Parathyroid adenoma (tissue), 2 donors: ENCODE measurements around the gene FBXW8.

Source experiments
- H2AFZ ChIP-seq: fragments of 300-600 bp; sonication (generic); one replicate; pipeline ENCODE4 v1.7.0; 2017; ENCODE audit warnings: antibody characterized with exemption, mild to moderate bottlenecking
- H3K27ac ChIP-seq: fragments of 300-600 bp; sonication (generic); one replicate; pipeline ENCODE4 v1.7.0; 2017
- H3K27me3 ChIP-seq: fragments of 300-600 bp; sonication (generic); one replicate; pipeline ENCODE4 v1.7.0; 2017; ENCODE audit warnings: low read length; ENCODE audit not compliant: control insufficient read depth, insufficient read depth
- H3K36me3 ChIP-seq: fragments of 300-600 bp; sonication (generic); one replicate; pipeline ENCODE4 v1.7.0; 2017; ENCODE audit warnings: low read length; ENCODE audit not compliant: control insufficient read depth, insufficient read depth
- H3K4me1 ChIP-seq: fragments of 300-600 bp; sonication (generic); one replicate; pipeline ENCODE4 v1.7.0; 2017; ENCODE audit warnings: control low read depth
- H3K4me2 ChIP-seq: fragments of 300-600 bp; sonication (generic); one replicate; pipeline ENCODE4 v1.7.0; 2017; ENCODE audit warnings: low read length
- H3K4me3 ChIP-seq: fragments of 300-600 bp; sonication (generic); one replicate; pipeline ENCODE4 v1.7.0; 2017; ENCODE audit warnings: low read depth, low read length
- H3K79me2 ChIP-seq: fragments of 300-600 bp; sonication (generic); one replicate; pipeline ENCODE4 v1.7.0; 2017; ENCODE audit warnings: control low read depth
- H3K9ac ChIP-seq: fragments of 300-600 bp; sonication (generic); one replicate; pipeline ENCODE4 v1.7.0; 2017; ENCODE audit warnings: mild to moderate bottlenecking
- H3K9me3 ChIP-seq: fragments of 300-600 bp; sonication (generic); one replicate; pipeline ENCODE4 v1.7.0; 2017; ENCODE audit warnings: low read length; ENCODE audit not compliant: control insufficient read depth
- TF ChIP-seq, protein P1 (sequence below): fragments of 300-600 bp; sonication (generic); IDR thresholded peaks from one replicate; pipeline ENCODE4 v1.7.0; 2017; ENCODE audit warnings: antibody characterized with exemption, mild to moderate bottlenecking
- donor health status: primary hyperparathyroidism.

FBXW8 gene

DNA sequence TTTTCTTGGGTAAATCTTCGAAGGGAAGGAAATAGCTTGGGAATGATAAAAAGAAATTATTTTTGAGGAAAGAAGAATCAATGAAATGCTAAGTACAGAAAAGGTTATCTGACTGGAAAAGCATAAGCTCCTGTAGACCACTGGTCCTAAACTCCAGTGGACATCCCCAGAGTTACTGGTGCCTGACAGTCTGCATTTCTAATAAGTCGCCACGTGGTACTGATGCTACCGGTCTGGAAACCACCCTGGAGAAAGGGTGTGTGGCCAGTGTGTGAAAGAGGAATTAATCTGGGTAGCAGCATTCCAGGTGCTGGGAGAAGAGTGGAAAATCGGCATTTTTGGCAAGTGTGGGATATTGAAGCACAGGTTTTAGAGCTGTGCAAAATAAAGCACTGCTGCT is 73.3 kb downstream of the FBXW8 start:
- Histone ChIP-seq H3K4me1 (no peaks in the 10 kb centered on the region), H3K4me3 (no peak overlapping the region), H3K9me3 (no peaks in the 10 kb centered on the region), H3K27ac (no peak overlapping the region), H3K9ac (no peak overlapping the region), H3K27me3 (no peaks in the 10 kb centered on the region), H3K79me2 (no peaks in the 10 kb centered on the region), H2AFZ (no peak overlapping the region), H3K4me2 (no peak overlapping the region), H3K36me3 (no peaks in the 10 kb centered on the region)
- TF ChIP-seq, protein P1, sequence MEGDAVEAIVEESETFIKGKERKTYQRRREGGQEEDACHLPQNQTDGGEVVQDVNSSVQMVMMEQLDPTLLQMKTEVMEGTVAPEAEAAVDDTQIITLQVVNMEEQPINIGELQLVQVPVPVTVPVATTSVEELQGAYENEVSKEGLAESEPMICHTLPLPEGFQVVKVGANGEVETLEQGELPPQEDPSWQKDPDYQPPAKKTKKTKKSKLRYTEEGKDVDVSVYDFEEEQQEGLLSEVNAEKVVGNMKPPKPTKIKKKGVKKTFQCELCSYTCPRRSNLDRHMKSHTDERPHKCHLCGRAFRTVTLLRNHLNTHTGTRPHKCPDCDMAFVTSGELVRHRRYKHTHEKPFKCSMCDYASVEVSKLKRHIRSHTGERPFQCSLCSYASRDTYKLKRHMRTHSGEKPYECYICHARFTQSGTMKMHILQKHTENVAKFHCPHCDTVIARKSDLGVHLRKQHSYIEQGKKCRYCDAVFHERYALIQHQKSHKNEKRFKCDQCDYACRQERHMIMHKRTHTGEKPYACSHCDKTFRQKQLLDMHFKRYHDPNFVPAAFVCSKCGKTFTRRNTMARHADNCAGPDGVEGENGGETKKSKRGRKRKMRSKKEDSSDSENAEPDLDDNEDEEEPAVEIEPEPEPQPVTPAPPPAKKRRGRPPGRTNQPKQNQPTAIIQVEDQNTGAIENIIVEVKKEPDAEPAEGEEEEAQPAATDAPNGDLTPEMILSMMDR = no peak

- no peaks in the 10 kb centered on the region for H3K79me2 ChIP-seq
- no peak overlapping the region for H3K4me3 ChIP-seq
- H3K9me3 ChIP-seq = no peaks in the 10 kb centered on the region
- H3K36me3 ChIP-seq = no peaks in the 10 kb centered on the region
- no peaks in the 10 kb centered on the region for H3K4me1 ChIP-seq
- H3K27me3 ChIP-seq = no peaks in the 10 kb centered on the region
- no peak overlapping the region for H3K4me2 ChIP-seq
- no peak overlapping the region for H2AFZ ChIP-seq
- no peak overlapping the region for H3K27ac ChIP-seq
- TF ChIP-seq, protein P1 = no peak
- no peak overlapping the region for H3K9ac ChIP-seq
Observed at GRCh38 chr12:116990329-116990728, 79.6 kb downstream of the FBXW8 start.

DNA sequence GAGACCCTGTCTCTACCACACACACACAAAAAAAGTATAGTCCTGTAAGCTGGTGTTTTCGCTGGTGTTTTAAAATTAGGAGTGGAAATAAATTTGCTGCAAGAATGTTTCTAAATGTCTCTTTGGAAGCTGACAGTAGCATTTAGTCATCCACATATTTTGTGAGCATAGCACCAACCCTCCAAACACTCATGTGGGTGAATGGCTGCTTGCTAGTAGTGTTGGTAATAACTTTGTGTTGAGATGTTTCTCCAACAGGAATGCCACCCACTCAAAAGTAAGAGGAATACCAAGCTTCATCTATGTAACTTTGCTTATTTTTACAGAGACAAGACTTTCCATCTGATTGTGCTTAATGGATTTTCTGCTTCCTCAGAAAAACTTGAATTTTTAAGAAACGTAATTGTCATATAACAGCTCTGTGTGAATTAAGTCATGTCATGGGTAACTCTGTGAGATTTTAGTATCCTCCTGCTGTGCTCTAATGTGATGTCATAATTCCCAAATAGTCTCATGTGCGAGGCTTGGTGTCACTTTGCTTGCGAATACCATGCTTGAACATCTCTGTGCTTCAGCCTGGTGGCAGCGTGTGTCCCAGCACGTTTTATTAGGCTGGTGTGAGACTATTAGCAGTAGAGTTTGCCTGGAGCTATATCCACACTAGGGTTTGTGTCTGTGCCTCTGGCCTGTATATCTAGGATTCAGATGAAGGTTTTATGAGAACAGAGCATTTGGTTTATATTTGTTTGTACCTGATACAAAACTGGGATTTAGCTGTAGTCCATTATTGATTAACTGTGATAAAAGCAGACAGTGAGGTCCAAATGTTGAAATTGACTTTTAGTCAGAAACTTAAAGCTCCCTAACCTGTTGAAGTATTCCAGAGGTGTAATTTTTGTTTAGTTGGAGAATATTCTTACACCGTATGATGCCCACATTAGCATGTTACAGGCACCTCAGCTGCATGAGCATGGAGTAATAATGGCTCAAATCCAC is 80.5 kb downstream of the FBXW8 start:
- TF ChIP-seq, protein P1 = no peak
- no peaks in the 10 kb centered on the region for H3K27me3 ChIP-seq
- H3K36me3 ChIP-seq = no peaks in the 10 kb centered on the region
- no peaks in the 10 kb centered on the region for H3K4me1 ChIP-seq
- no peak overlapping the region for H3K9ac ChIP-seq
- H3K79me2 ChIP-seq = no peaks in the 10 kb centered on the region
- H3K4me2 ChIP-seq = no peak overlapping the region
- H3K4me3 ChIP-seq = no peak overlapping the region
- no peak overlapping the region for H2AFZ ChIP-seq
- H3K27ac ChIP-seq = no peak overlapping the region
- no peaks in the 10 kb centered on the region for H3K9me3 ChIP-seq

DNA sequence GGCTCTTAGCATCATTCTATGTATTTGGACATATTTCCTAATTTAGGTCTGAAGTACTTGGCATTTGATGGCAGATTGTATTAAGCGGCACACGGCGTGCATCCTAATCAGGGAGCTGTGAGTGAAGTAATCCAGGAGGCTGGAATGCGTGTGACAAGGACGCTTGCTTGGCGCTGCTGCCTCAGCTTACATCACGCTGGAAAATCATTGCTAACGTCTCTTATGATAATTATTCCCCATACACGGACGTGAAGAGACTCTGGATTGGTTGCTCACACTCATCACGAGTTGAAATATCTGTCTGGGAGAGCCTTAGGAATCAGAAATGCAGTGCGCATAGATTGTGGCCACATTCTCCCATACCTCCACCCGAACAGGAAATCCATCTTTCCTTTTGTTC is 85.3 kb downstream of the FBXW8 start:
- H3K9me3 ChIP-seq = no peaks in the 10 kb centered on the region
- H3K4me1 ChIP-seq = no peaks in the 10 kb centered on the region
- H3K36me3 ChIP-seq = no peaks in the 10 kb centered on the region
- H2AFZ ChIP-seq = no peak overlapping the region
- H3K27ac ChIP-seq = no peak overlapping the region
- H3K4me3 ChIP-seq = no peak overlapping the region
- no peak overlapping the region for H3K9ac ChIP-seq
- no peaks in the 10 kb centered on the region for H3K79me2 ChIP-seq
- H3K27me3 ChIP-seq = no peaks in the 10 kb centered on the region
- TF ChIP-seq, protein P1 = no peak
- no peak overlapping the region for H3K4me2 ChIP-seq
